ENCODE data around the gene HECTD1. TPM values are rescaled to one million over a fixed set of nuclear protein-coding genes. Genes with fewer than 3 reads are reported as not detected.
A peak's percentile ranks its signal among the peaks of the same experiment; 100 is the strongest.
"Not testable (repeated sequence)": the region's sequence is repeated elsewhere in the genome, so short reads cannot be mapped to it uniquely, and the experiment has no call there.

The HECTD1 gene
- total RNA-seq, 4 donors from 2014 or later = 183 to 293 (median 208) TPM

- H3K27me3 ChIP-seq = no peaks in the 10 kb centered on the region
- H3K27ac ChIP-seq = peak overlapping the region in 1 of 4 donors; percentile 67
- no peak for DNase-seq
- TF ChIP-seq, protein P1, sequence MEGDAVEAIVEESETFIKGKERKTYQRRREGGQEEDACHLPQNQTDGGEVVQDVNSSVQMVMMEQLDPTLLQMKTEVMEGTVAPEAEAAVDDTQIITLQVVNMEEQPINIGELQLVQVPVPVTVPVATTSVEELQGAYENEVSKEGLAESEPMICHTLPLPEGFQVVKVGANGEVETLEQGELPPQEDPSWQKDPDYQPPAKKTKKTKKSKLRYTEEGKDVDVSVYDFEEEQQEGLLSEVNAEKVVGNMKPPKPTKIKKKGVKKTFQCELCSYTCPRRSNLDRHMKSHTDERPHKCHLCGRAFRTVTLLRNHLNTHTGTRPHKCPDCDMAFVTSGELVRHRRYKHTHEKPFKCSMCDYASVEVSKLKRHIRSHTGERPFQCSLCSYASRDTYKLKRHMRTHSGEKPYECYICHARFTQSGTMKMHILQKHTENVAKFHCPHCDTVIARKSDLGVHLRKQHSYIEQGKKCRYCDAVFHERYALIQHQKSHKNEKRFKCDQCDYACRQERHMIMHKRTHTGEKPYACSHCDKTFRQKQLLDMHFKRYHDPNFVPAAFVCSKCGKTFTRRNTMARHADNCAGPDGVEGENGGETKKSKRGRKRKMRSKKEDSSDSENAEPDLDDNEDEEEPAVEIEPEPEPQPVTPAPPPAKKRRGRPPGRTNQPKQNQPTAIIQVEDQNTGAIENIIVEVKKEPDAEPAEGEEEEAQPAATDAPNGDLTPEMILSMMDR (IDR thresholded peaks at IDR 0.05) = no peak
- no peak for TF ChIP-seq POLR2A (IDR thresholded peaks at IDR 0.05)
- H3K36me3 ChIP-seq = peaks cover 0 to 21% (median 0%) of the 10 kb centered on the region in 3 donors
- H3K4me1 ChIP-seq = peaks cover 0 to 25% (median 0%) of the 10 kb centered on the region in 4 donors
- no peaks in the 10 kb centered on the region for H3K9me3 ChIP-seq
- H3K4me3 ChIP-seq = peak overlapping the region in 1 of 4 donors; percentile 9
These were observed 18.0 kb downstream of the HECTD1 start for GRCh38 chr14:31189346-31190218.

GRCh38 chr14:31188744-31189143 lies 18.8 kb downstream of the HECTD1 start:
- DNase-seq = no peak
- Histone ChIP-seq H3K27me3 (no peaks in the 10 kb centered on the region), H3K4me3 (no peak overlapping the region), H3K27ac (no peak overlapping the region), H3K4me1 (peaks cover 0 to 21% (median 0%) of the 10 kb centered on the region in 4 donors), H3K9me3 (no peaks in the 10 kb centered on the region), H3K36me3 (peaks cover 0 to 22% (median 0%) of the 10 kb centered on the region in 3 donors)
- no peak for TF ChIP-seq POLR2A (IDR thresholded peaks at IDR 0.05)
- TF ChIP-seq, protein P1 (IDR thresholded peaks at IDR 0.05) = no peak

GRCh38 chr14:31182016-31182415 lies 25.6 kb downstream of the HECTD1 start:
- H3K4me1 ChIP-seq, H3K27ac ChIP-seq, DNase-seq, H3K4me3 ChIP-seq, H3K27me3 ChIP-seq, H3K9me3 ChIP-seq: not testable (repeated sequence)
- peaks cover 0 to 28% (median 0%) of the 10 kb centered on the region in 3 donors for H3K36me3 ChIP-seq

DNA sequence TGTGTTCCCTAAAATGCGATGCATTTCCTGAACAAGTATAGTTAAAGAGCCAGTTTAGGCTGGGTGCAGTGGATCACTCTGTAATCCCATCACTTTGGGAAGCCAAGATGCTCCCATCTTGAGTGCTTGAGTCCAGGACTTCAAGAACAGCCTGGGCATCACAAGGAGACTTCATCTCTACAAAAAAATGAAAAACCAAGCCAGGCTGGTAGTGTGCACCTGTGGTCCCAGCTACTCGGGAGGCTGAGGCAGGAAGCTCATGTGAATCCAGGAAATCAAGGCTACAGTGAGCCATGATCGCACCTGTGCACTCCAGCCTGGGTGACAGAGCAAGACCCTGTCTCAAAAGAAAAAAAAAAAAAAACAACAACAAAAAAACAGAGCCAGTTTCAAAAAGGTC lies 26.3 kb downstream of the HECTD1 start:
- no peak overlapping the region for H3K4me3 ChIP-seq
- H3K27me3 ChIP-seq = no peaks in the 10 kb centered on the region
- H3K36me3 ChIP-seq = peaks cover 0 to 33% (median 0%) of the 10 kb centered on the region in 3 donors
- no peak for DNase-seq
- no peaks in the 10 kb centered on the region for H3K4me1 ChIP-seq
- TF ChIP-seq POLR2A (IDR thresholded peaks at IDR 0.05) = no peak
- TF ChIP-seq, protein P1 (IDR thresholded peaks at IDR 0.05) = no peak
- no peaks in the 10 kb centered on the region for H3K9me3 ChIP-seq
- H3K27ac ChIP-seq = no peak overlapping the region

DNA sequence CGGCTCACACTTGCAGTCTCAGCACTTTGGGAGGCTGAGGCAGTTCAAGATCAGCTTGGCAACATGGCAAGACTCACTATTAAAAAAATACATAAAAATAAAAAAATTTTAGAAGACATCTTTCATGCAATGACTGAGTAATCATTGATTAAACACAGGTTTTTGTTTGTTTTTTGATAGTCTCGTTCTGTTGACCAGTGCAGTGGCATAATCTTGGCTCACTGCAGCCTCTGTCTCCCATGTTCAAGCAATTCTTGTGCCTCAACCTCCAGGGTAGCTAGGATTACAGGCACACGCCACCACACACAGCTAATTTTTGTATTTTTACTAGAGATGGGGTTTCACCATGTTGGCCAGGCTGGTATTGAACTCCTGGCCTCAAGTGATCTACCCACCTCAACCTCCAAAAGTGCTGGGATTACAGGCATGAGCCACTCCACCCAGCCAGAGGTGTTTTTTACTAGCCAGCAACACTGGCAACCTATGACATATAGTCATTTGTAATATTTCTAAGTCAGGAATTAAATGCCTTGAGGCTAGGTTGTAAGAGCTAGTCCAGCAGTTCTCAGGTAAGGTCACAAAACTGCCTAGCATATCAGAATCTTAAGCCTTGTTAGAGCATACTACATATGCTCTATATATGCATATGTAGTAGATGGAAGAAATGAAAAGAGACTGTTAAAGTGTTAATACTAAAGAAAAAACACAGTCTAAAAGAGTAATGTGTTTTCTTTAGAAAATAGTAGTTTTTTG lies 27.1 kb downstream of the HECTD1 start:
- no peak overlapping the region for H3K27ac ChIP-seq
- H3K4me3 ChIP-seq = no peak overlapping the region
- no peaks in the 10 kb centered on the region for H3K27me3 ChIP-seq
- no peak for DNase-seq
- H3K36me3 ChIP-seq = peaks cover 0 to 41% (median 0%) of the 10 kb centered on the region in 3 donors
- H3K4me1 ChIP-seq = no peaks in the 10 kb centered on the region
- H3K9me3 ChIP-seq = no peaks in the 10 kb centered on the region
- no peak for TF ChIP-seq POLR2A (IDR thresholded peaks at IDR 0.05)
- TF ChIP-seq, protein P1 (IDR thresholded peaks at IDR 0.05) = no peak

GRCh38 chr14:31174433-31174832 lies 33.2 kb downstream of the HECTD1 start:
- no peaks in the 10 kb centered on the region for H3K27me3 ChIP-seq
- DNase-seq = no peak
- no peak overlapping the region for H3K27ac ChIP-seq
- no peaks in the 10 kb centered on the region for H3K4me1 ChIP-seq
- no peak overlapping the region for H3K4me3 ChIP-seq
- H3K36me3 ChIP-seq = peaks cover 0 to 92% (median 0%) of the 10 kb centered on the region in 3 donors
- no peak for TF ChIP-seq POLR2A (IDR thresholded peaks at IDR 0.05)
- TF ChIP-seq, protein P1 (IDR thresholded peaks at IDR 0.05) = no peak
- H3K9me3 ChIP-seq = no peaks in the 10 kb centered on the region

Measured in Peyer's patch (tissue), 4 donors.